Measurements from ENCODE around the gene POLN.

DNA sequence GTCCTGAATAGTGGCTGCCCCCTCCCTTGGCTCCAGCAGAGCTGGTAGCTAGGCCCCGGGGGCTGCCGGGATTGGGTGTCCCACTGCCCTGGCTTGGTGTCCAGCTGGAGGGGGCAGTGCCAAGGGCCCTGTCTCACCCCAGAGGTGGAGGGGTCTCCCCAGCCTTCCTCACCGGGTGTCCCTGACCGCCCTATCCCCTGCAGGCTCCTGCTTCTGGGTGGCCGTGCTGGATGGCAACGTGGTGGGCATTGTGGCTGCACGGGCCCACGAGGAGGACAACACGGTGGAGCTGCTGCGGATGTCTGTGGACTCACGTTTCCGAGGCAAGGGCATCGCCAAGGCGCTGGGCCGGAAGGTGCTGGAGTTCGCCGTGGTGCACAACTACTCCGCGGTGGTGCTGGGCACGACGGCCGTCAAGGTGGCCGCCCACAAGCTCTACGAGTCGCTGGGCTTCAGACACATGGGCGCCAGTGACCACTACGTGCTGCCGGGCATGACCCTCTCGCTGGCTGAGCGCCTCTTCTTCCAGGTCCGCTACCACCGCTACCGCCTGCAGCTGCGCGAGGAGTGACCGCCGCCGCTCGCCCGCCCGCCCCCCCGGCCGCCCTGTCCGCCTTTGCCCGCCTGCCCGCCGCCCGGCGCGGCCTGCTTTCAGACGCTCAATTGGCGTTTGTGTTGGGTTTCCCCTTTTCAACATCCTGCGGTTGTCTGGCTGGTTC is 178.2 kb downstream of the POLN start:
- TF ChIP-seq ZFP3 (CRISPR knock-in tag; IDR thresholded peaks at IDR 0.05) (no peak), GLIS3 (CRISPR knock-in tag; IDR thresholded peaks at IDR 0.05) (no peak), TCF4 (CRISPR knock-in tag; IDR thresholded peaks at IDR 0.05; ENCODE audit: borderline replicate concordance) (no peak), RARB (CRISPR knock-in tag; IDR thresholded peaks at IDR 0.05) (no peak), ZNF8 (CRISPR knock-in tag; IDR thresholded peaks at IDR 0.05) (no peak), PATZ1 (CRISPR knock-in tag; IDR thresholded peaks at IDR 0.05; ENCODE audit: borderline replicate concordance) (no peak), ARNTL (CRISPR knock-in tag; IDR thresholded peaks at IDR 0.05; ENCODE audit: borderline replicate concordance, low read depth) (no peak), ISL1 (CRISPR knock-in tag; IDR thresholded peaks at IDR 0.05) (no peak), ESRRG (CRISPR knock-in tag; IDR thresholded peaks at IDR 0.05) (no peak), ZNF565 (CRISPR knock-in tag; conservative IDR thresholded peaks at IDR 0.05; ENCODE audit: low read depth) (no peak), TOX (CRISPR knock-in tag; IDR thresholded peaks at IDR 0.05; ENCODE audit: borderline replicate concordance) (no peak)
- TF ChIP-seq, protein P1, sequence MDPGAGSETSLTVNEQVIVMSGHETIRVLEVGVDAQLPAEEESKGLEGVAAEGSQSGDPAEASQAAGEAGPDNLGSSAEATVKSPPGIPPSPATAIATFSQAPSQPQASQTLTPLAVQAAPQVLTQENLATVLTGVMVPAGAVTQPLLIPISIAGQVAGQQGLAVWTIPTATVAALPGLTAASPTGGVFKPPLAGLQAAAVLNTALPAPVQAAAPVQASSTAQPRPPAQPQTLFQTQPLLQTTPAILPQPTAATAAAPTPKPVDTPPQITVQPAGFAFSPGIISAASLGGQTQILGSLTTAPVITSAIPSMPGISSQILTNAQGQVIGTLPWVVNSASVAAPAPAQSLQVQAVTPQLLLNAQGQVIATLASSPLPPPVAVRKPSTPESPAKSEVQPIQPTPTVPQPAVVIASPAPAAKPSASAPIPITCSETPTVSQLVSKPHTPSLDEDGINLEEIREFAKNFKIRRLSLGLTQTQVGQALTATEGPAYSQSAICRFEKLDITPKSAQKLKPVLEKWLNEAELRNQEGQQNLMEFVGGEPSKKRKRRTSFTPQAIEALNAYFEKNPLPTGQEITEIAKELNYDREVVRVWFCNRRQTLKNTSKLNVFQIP (CRISPR knock-in tag; IDR thresholded peaks at IDR 0.05; ENCODE audit: borderline replicate concordance, low read depth), result no peak

Data from SK-N-SH treated with all-trans-retinoic acid at 6 μM for 48 hours (cell line).